Measurements from ENCODE around the gene FBXL17.

FBXL17 gene

GRCh38 chr5:107955321-107955720 lies 426.6 kb downstream of the FBXL17 start:
- no peaks in the 10 kb centered on the region for H3K9me3 ChIP-seq (ENCODE audit: insufficient read depth, low read length)
- no peaks in the 10 kb centered on the region for H3K27me3 ChIP-seq (ENCODE audit: low read length)
- H3K4me2 ChIP-seq (ENCODE audit: low read depth, low read length, poor library complexity, severe bottlenecking): no peak overlapping the region
- H3F3A ChIP-seq (ENCODE audit: insufficient read depth): no peaks in the 10 kb centered on the region
- no peak overlapping the region for H3K27ac ChIP-seq (ENCODE audit: low read depth, low read length)
- H3K9ac ChIP-seq (ENCODE audit: low read length): no peak overlapping the region
- no peak overlapping the region for H3K4me3 ChIP-seq (ENCODE audit: insufficient read depth, low read length, poor library complexity, severe bottlenecking)
- H3K79me2 ChIP-seq (ENCODE audit: insufficient read depth, low read length): no peaks in the 10 kb centered on the region
- H4K20me1 ChIP-seq (ENCODE audit: low read depth, low read length): no peaks in the 10 kb centered on the region
- TF ChIP-seq CTCF (IDR thresholded peaks at IDR 0.05; ENCODE audit: insufficient read depth, low read length, poor library complexity, severe bottlenecking): no peak
- no peak for TF ChIP-seq EZH2phosphoT487 (conservative IDR thresholded peaks at IDR 0.05; ENCODE audit: low read length)
- no peaks in the 10 kb centered on the region for H3K36me3 ChIP-seq (ENCODE audit: low read length)
- H2AFZ ChIP-seq (ENCODE audit: low read depth, low read length, severe bottlenecking): no peak overlapping the region
- H3K9me2 ChIP-seq (replicated peaks; ENCODE audit: insufficient read depth, low read length): no peaks in the 10 kb centered on the region

GRCh38 chr5:107954254-107954653 lies 427.6 kb downstream of the FBXL17 start:
- Histone ChIP-seq H3K4me3 (ENCODE audit: insufficient read depth, low read length, poor library complexity, severe bottlenecking) (no peak overlapping the region), H3K4me2 (ENCODE audit: low read depth, low read length, poor library complexity, severe bottlenecking) (no peak overlapping the region), H2AFZ (ENCODE audit: low read depth, low read length, severe bottlenecking) (no peak overlapping the region), H4K20me1 (ENCODE audit: low read depth, low read length) (no peaks in the 10 kb centered on the region), H3K36me3 (ENCODE audit: low read length) (no peaks in the 10 kb centered on the region), H3F3A (ENCODE audit: insufficient read depth) (no peaks in the 10 kb centered on the region), H3K27ac (ENCODE audit: low read depth, low read length) (no peak overlapping the region), H3K79me2 (ENCODE audit: insufficient read depth, low read length) (no peaks in the 10 kb centered on the region), H3K9ac (ENCODE audit: low read length) (no peak overlapping the region), H3K9me3 (ENCODE audit: insufficient read depth, low read length) (no peaks in the 10 kb centered on the region), H3K27me3 (ENCODE audit: low read length) (no peaks in the 10 kb centered on the region), H3K9me2 (replicated peaks; ENCODE audit: insufficient read depth, low read length) (no peaks in the 10 kb centered on the region)
- no peak for TF ChIP-seq EZH2phosphoT487 (conservative IDR thresholded peaks at IDR 0.05; ENCODE audit: low read length)

- Histone ChIP-seq H3K9ac (ENCODE audit: low read length) (no peak overlapping the region), H3K4me2 (ENCODE audit: low read depth, low read length, poor library complexity, severe bottlenecking) (no peak overlapping the region)
- TF ChIP-seq CTCF (IDR thresholded peaks at IDR 0.05; ENCODE audit: insufficient read depth, low read length, poor library complexity, severe bottlenecking): no peak
- TF ChIP-seq EZH2phosphoT487 (conservative IDR thresholded peaks at IDR 0.05; ENCODE audit: low read length): no peak
Observed at GRCh38 chr5:107952450-107952849, 429.4 kb downstream of the FBXL17 start.

GRCh38 chr5:107951309-107951708 lies 430.6 kb downstream of the FBXL17 start:
- Histone ChIP-seq H3K4me3 (ENCODE audit: insufficient read depth, low read length, poor library complexity, severe bottlenecking) (no peak overlapping the region), H3K9ac (ENCODE audit: low read length) (no peak overlapping the region), H3K36me3 (ENCODE audit: low read length) (no peaks in the 10 kb centered on the region), H3K9me3 (ENCODE audit: insufficient read depth, low read length) (no peaks in the 10 kb centered on the region), H3K9me2 (replicated peaks; ENCODE audit: insufficient read depth, low read length) (no peaks in the 10 kb centered on the region), H3K4me2 (ENCODE audit: low read depth, low read length, poor library complexity, severe bottlenecking) (no peak overlapping the region), H3F3A (ENCODE audit: insufficient read depth) (no peaks in the 10 kb centered on the region), H3K27me3 (ENCODE audit: low read length) (no peaks in the 10 kb centered on the region), H3K27ac (ENCODE audit: low read depth, low read length) (no peak overlapping the region), H3K79me2 (ENCODE audit: insufficient read depth, low read length) (no peaks in the 10 kb centered on the region), H4K20me1 (ENCODE audit: low read depth, low read length) (no peaks in the 10 kb centered on the region), H2AFZ (ENCODE audit: low read depth, low read length, severe bottlenecking) (no peak overlapping the region)
- no peak for TF ChIP-seq EZH2phosphoT487 (conservative IDR thresholded peaks at IDR 0.05; ENCODE audit: low read length)
- TF ChIP-seq CTCF (IDR thresholded peaks at IDR 0.05; ENCODE audit: insufficient read depth, low read length, poor library complexity, severe bottlenecking): no peak

More at GRCh38 chr5:107952450-107952849, 429.4 kb downstream of the FBXL17 start:
- Histone ChIP-seq H3K27ac (ENCODE audit: low read depth, low read length) (no peak overlapping the region), H3K4me3 (ENCODE audit: insufficient read depth, low read length, poor library complexity, severe bottlenecking) (no peak overlapping the region), H4K20me1 (ENCODE audit: low read depth, low read length) (no peaks in the 10 kb centered on the region), H3K79me2 (ENCODE audit: insufficient read depth, low read length) (no peaks in the 10 kb centered on the region), H3K9me2 (replicated peaks; ENCODE audit: insufficient read depth, low read length) (no peaks in the 10 kb centered on the region), H3K36me3 (ENCODE audit: low read length) (no peaks in the 10 kb centered on the region), H3K9me3 (ENCODE audit: insufficient read depth, low read length) (no peaks in the 10 kb centered on the region), H3K27me3 (ENCODE audit: low read length) (no peaks in the 10 kb centered on the region), H3F3A (ENCODE audit: insufficient read depth) (no peaks in the 10 kb centered on the region), H2AFZ (ENCODE audit: low read depth, low read length, severe bottlenecking) (no peak overlapping the region)

All from SU-DHL-6 (cell line).